B cell (primary cell): ENCODE results near the gene ZC3H7A.

Experiments
- EZH2 ChIP-seq: IDR thresholded peaks from 2 replicates; pipeline ENCODE4 v1.6.1; 2012; ENCODE audit warnings: borderline replicate concordance, low read depth, mild to moderate bottlenecking, moderate library complexity, low read length; ENCODE audit not compliant: insufficient read depth, poor library complexity, severe bottlenecking
- TF ChIP-seq, protein P1 (sequence below): fragments of 200-600 bp; IDR thresholded peaks from one replicate; pipeline ENCODE4 v1.8.0; 2022; ENCODE audit warnings: antibody characterized with exemption, mild to moderate bottlenecking

DNA sequence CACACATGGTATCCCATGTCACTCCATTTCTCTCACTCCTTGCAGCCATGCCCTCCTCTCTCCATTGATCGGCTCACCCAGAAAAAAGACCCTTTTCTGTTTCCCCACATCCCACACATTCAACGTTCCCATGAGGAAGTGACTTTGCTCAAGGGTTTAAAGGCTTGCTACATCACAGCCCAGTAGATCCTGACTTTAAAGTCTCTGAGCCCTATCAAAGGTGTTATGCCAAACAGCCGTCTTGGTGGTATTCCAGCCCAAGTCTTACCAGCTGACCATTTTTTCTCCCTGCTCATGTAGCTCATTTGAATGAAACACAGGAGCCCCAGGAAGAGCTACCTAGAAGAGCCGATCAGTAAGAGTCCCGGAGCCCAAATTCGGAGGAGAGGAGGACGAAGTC lies 47.0 kb downstream of the ZC3H7A start:
- TF ChIP-seq, protein P1, sequence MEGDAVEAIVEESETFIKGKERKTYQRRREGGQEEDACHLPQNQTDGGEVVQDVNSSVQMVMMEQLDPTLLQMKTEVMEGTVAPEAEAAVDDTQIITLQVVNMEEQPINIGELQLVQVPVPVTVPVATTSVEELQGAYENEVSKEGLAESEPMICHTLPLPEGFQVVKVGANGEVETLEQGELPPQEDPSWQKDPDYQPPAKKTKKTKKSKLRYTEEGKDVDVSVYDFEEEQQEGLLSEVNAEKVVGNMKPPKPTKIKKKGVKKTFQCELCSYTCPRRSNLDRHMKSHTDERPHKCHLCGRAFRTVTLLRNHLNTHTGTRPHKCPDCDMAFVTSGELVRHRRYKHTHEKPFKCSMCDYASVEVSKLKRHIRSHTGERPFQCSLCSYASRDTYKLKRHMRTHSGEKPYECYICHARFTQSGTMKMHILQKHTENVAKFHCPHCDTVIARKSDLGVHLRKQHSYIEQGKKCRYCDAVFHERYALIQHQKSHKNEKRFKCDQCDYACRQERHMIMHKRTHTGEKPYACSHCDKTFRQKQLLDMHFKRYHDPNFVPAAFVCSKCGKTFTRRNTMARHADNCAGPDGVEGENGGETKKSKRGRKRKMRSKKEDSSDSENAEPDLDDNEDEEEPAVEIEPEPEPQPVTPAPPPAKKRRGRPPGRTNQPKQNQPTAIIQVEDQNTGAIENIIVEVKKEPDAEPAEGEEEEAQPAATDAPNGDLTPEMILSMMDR, result no peak
- no peak for TF ChIP-seq EZH2
